Hematopoietic multipotent progenitor cell treated with erythropoietin and hydrocortisone succinate and interleukin-3 and kit ligand, for 15 days (in vitro differentiated cells): ENCODE measurements around the gene POTED.
"Not testable (repeated sequence)": the region's sequence is repeated elsewhere in the genome, so short reads cannot be mapped to it uniquely, and the experiment has no call there.

Experiments used
- DNase-seq: peaks from one replicate; pipeline ENCODE4 v3.0.0-alpha.2; 2015; ENCODE audit warnings: low spot score

The POTED gene

GRCh38 chr21:13609477-13609876 is at the start of gene POTED:
Gene POTED, plus strand, starts transcription at chr21:13609777. Its CDS starts 452 bp downstream, at chr21:13610229.
- DNase-seq, result not testable (repeated sequence)

- not testable (repeated sequence) for DNase-seq
These were observed 40.5 kb downstream of the POTED start for GRCh38 chr21:13650101-13650500.

GRCh38 chr21:13651746-13652145 is 42.2 kb downstream of the POTED start:
- DNase-seq, result not testable (repeated sequence)
